ENCODE data around the gene NRN1.

The NRN1 gene

GRCh38 chr6:6008648-6009421 is 2.1 kb upstream of the NRN1 start:
- Histone ChIP-seq H3K9me3 (ENCODE audit: insufficient read depth, low read depth, low read length) (no peaks in the 10 kb centered on the region), H3K9ac (ENCODE audit: low read depth, low read length) (peak overlapping the region; percentile 38; the same call in 1 of the 2 replicates), H3K27ac (ENCODE audit: low read depth, low read length) (no peak overlapping the region), H3K4me3 (ENCODE audit: low read length) (peak overlapping the region; percentile 69), H3K27me3 (ENCODE audit: insufficient read depth, low read length) (peaks cover 81% of the 10 kb centered on the region), H3K36me3 (ENCODE audit: insufficient read depth, low read length) (no peaks in the 10 kb centered on the region), H3K4me1 (ENCODE audit: insufficient read depth, low read length) (peaks cover 22% of the 10 kb centered on the region)
- under 1% methylated on average over 60 of the region's 62 CpGs for WGBS

GRCh38 chr6:6008089-6008647 is 1.4 kb upstream of the NRN1 start:
- WGBS, result 1% methylated on average over 17 of the region's 18 CpGs
- no peaks in the 10 kb centered on the region for H3K36me3 ChIP-seq (ENCODE audit: insufficient read depth, low read length)
- no peak overlapping the region for H3K9ac ChIP-seq (ENCODE audit: low read depth, low read length)
- H3K27ac ChIP-seq (ENCODE audit: low read depth, low read length), result no peak overlapping the region
- peak overlapping the region; percentile 69 for H3K4me3 ChIP-seq (ENCODE audit: low read length)
- H3K4me1 ChIP-seq (ENCODE audit: insufficient read depth, low read length), result peaks cover 22% of the 10 kb centered on the region
- no peaks in the 10 kb centered on the region for H3K9me3 ChIP-seq (ENCODE audit: insufficient read depth, low read depth, low read length)
- peaks cover 87% of the 10 kb centered on the region for H3K27me3 ChIP-seq (ENCODE audit: insufficient read depth, low read length)

GRCh38 chr6:6007366-6008088 is 802 bp upstream of the NRN1 start:
- Histone ChIP-seq H3K27me3 (ENCODE audit: insufficient read depth, low read length) (peaks cover 94% of the 10 kb centered on the region), H3K9me3 (ENCODE audit: insufficient read depth, low read depth, low read length) (no peaks in the 10 kb centered on the region), H3K36me3 (ENCODE audit: insufficient read depth, low read length) (no peaks in the 10 kb centered on the region), H3K4me3 (ENCODE audit: low read length) (peak overlapping the region; percentile 69), H3K27ac (ENCODE audit: low read depth, low read length) (no peak overlapping the region), H3K9ac (ENCODE audit: low read depth, low read length) (no peak overlapping the region), H3K4me1 (ENCODE audit: insufficient read depth, low read length) (peaks cover 22% of the 10 kb centered on the region)
- under 1% methylated on average over 54 of the region's 57 CpGs for WGBS

- Histone ChIP-seq H3K27ac (ENCODE audit: low read depth, low read length) (no peak overlapping the region), H3K36me3 (ENCODE audit: insufficient read depth, low read length) (no peaks in the 10 kb centered on the region), H3K9ac (ENCODE audit: low read depth, low read length) (no peak overlapping the region), H3K4me3 (ENCODE audit: low read length) (peak overlapping the region; percentile 69), H3K27me3 (ENCODE audit: insufficient read depth, low read length) (peaks cover 95% of the 10 kb centered on the region), H3K9me3 (ENCODE audit: insufficient read depth, low read depth, low read length) (no peaks in the 10 kb centered on the region), H3K4me1 (ENCODE audit: insufficient read depth, low read length) (peaks cover 31% of the 10 kb centered on the region)
- 3% methylated on average over 10 of the region's 10 CpGs for WGBS
Observed at GRCh38 chr6:6006006-6006427, 708 bp downstream of the NRN1 start.

- peaks cover 99% of the 10 kb centered on the region for H3K27me3 ChIP-seq (ENCODE audit: insufficient read depth, low read length)
- no peak overlapping the region; the same call in 1 of the 2 replicates for H3K4me3 ChIP-seq (ENCODE audit: low read length)
- no peak overlapping the region for H3K9ac ChIP-seq (ENCODE audit: low read depth, low read length)
- H3K9me3 ChIP-seq (ENCODE audit: insufficient read depth, low read depth, low read length), result no peaks in the 10 kb centered on the region
- H3K36me3 ChIP-seq (ENCODE audit: insufficient read depth, low read length), result no peaks in the 10 kb centered on the region
- 1% methylated on average over 12 of the region's 13 CpGs for WGBS
- peaks cover 32% of the 10 kb centered on the region for H3K4me1 ChIP-seq (ENCODE audit: insufficient read depth, low read length)
- H3K27ac ChIP-seq (ENCODE audit: low read depth, low read length), result no peak overlapping the region
Observed at GRCh38 chr6:6005051-6006005, 1.4 kb downstream of the NRN1 start.

GRCh38 chr6:6004390-6004995 is 2.2 kb downstream of the NRN1 start:
- Histone ChIP-seq H3K9me3 (ENCODE audit: insufficient read depth, low read depth, low read length) (no peaks in the 10 kb centered on the region), H3K9ac (ENCODE audit: low read depth, low read length) (no peak overlapping the region), H3K27me3 (ENCODE audit: insufficient read depth, low read length) (peaks cover 99% of the 10 kb centered on the region), H3K36me3 (ENCODE audit: insufficient read depth, low read length) (no peaks in the 10 kb centered on the region), H3K4me1 (ENCODE audit: insufficient read depth, low read length) (peaks cover 32% of the 10 kb centered on the region), H3K27ac (ENCODE audit: low read depth, low read length) (no peak overlapping the region), H3K4me3 (ENCODE audit: low read length) (peak overlapping the region; percentile 55)
- under 1% methylated on average over 37 of the region's 37 CpGs for WGBS

- H3K27me3 ChIP-seq (ENCODE audit: insufficient read depth, low read length), result peaks cover 99% of the 10 kb centered on the region
Observed at GRCh38 chr6:6003621-6004366, 2.9 kb downstream of the NRN1 start.

GRCh38 chr6:6002848-6003620 is 3.7 kb downstream of the NRN1 start:
- Histone ChIP-seq H3K4me3 (ENCODE audit: low read length) (peak overlapping the region; percentile 55), H3K27me3 (ENCODE audit: insufficient read depth, low read length) (peaks cover 100% of the 10 kb centered on the region), H3K27ac (ENCODE audit: low read depth, low read length) (no peak overlapping the region), H3K4me1 (ENCODE audit: insufficient read depth, low read length) (peaks cover 32% of the 10 kb centered on the region), H3K9ac (ENCODE audit: low read depth, low read length) (no peak overlapping the region), H3K9me3 (ENCODE audit: insufficient read depth, low read depth, low read length) (no peaks in the 10 kb centered on the region), H3K36me3 (ENCODE audit: insufficient read depth, low read length) (no peaks in the 10 kb centered on the region)
- under 1% methylated on average over 48 of the region's 48 CpGs for WGBS

More at GRCh38 chr6:6003621-6004366, 2.9 kb downstream of the NRN1 start:
- H3K9ac ChIP-seq (ENCODE audit: low read depth, low read length), result no peak overlapping the region
- WGBS, result under 1% methylated on average over 64 of the region's 64 CpGs
- H3K36me3 ChIP-seq (ENCODE audit: insufficient read depth, low read length), result no peaks in the 10 kb centered on the region
- peaks cover 32% of the 10 kb centered on the region for H3K4me1 ChIP-seq (ENCODE audit: insufficient read depth, low read length)
- H3K27ac ChIP-seq (ENCODE audit: low read depth, low read length), result no peak overlapping the region
- H3K4me3 ChIP-seq (ENCODE audit: low read length), result peak overlapping the region; percentile 55
- no peaks in the 10 kb centered on the region for H3K9me3 ChIP-seq (ENCODE audit: insufficient read depth, low read depth, low read length)

- peaks cover 100% of the 10 kb centered on the region for H3K27me3 ChIP-seq (ENCODE audit: insufficient read depth, low read length)
- H3K4me3 ChIP-seq (ENCODE audit: low read length), result peak overlapping the region; percentile 55
- H3K9me3 ChIP-seq (ENCODE audit: insufficient read depth, low read depth, low read length), result no peaks in the 10 kb centered on the region
- H3K27ac ChIP-seq (ENCODE audit: low read depth, low read length), result no peak overlapping the region
- under 1% methylated on average over 56 of the region's 57 CpGs for WGBS
- H3K4me1 ChIP-seq (ENCODE audit: insufficient read depth, low read length), result peaks cover 37% of the 10 kb centered on the region
- no peaks in the 10 kb centered on the region for H3K36me3 ChIP-seq (ENCODE audit: insufficient read depth, low read length)
- no peak overlapping the region for H3K9ac ChIP-seq (ENCODE audit: low read depth, low read length)
Observed at GRCh38 chr6:6002005-6002847, 4.5 kb downstream of the NRN1 start.
